H1 (cell line): ENCODE measurements around the gene UNK. TPM values are rescaled to one million over a fixed set of nuclear protein-coding genes. Genes with fewer than 3 reads are reported as not detected.

Experiments used
- CTCF ChIA-PET: fragments of 300-600 bp; sonication (Branson Sonifier 250); formaldehyde crosslinking; loops from one replicate; lab custom pipeline; 2021; ENCODE audit not compliant: partially characterized antibody; lab: Charles Lee
- POLR2A ChIA-PET: fragments of 300-600 bp; sonication (Branson Sonifier 250); formaldehyde crosslinking; loops from one replicate; lab custom pipeline; 2021; ENCODE audit warnings: inconsistent platforms; ENCODE audit not compliant: partially characterized antibody; lab: Charles Lee
- DNase-seq, 2 experiments: peaks; one replicate each; pipeline versions ENCODE4 v3.0.0 to v3.0.0-alpha.2; 2010 to 2022; ENCODE audit warnings: low spot score in 2 of 2, low read depth in 1 of 2, mixed read lengths in 1 of 2
- FAIRE-seq: peaks from 2 replicates; lab custom pipeline; 2011; peaks lifted over from hg19 to GRCh38; lab: Jason Lieb, UNC
- H2AFZ ChIP-seq: 2 replicates; pipeline ENCODE4 v1.8.1; 2012; ENCODE audit warnings: low read length, inconsistent platforms
- H2AK5ac ChIP-seq: 2 replicates; pipeline ENCODE4 v1.6.1; 2013; ENCODE audit warnings: low read depth, low read length
- H2BK120ac ChIP-seq: replicated peaks from 2 replicates; pipeline ENCODE3; 2013; ENCODE audit warnings: low read depth, low read length, inconsistent platforms
- H2BK12ac ChIP-seq: 2 replicates; pipeline ENCODE4 v1.6.1; 2013; ENCODE audit warnings: low read depth, low read length
- H2BK15ac ChIP-seq: 2 replicates; pipeline ENCODE4 v1.6.1; 2013; ENCODE audit warnings: low read length
- H2BK20ac ChIP-seq: 2 replicates; pipeline ENCODE4 v1.6.1; 2013; ENCODE audit warnings: low read length
- H2BK5ac ChIP-seq: 2 replicates; pipeline ENCODE4 v1.6.1; 2013; ENCODE audit warnings: low read depth, low read length
- H3K14ac ChIP-seq: 2 replicates; pipeline ENCODE4 v1.6.1; 2013; ENCODE audit warnings: inconsistent platforms; ENCODE audit not compliant: insufficient read length
- H3K18ac ChIP-seq: 2 replicates; pipeline ENCODE4 v1.6.1; 2013; ENCODE audit warnings: low read length; ENCODE audit errors: extremely low read depth
- H3K23ac ChIP-seq: 2 replicates; pipeline ENCODE4 v1.6.1; 2013; ENCODE audit warnings: inconsistent platforms; ENCODE audit not compliant: insufficient read length
- H3K23me2 ChIP-seq: 2 replicates; pipeline ENCODE4 v1.6.1; 2013; ENCODE audit warnings: low read depth, low read length
- H3K27ac ChIP-seq: 2 replicates; pipeline ENCODE4 v1.6.1; 2011; ENCODE audit warnings: low read depth, low read length, inconsistent platforms
- H3K27me3 ChIP-seq, 4 experiments: replicated peaks in 1 of 4; 1 replicate in 1 of 4; 2 replicates in 3 of 4; pipeline versions ENCODE4 v1.6.1 to v1.8.1; 2011 to 2013; ENCODE audit warnings: low read length in 3 of 4, mild to moderate bottlenecking in 3 of 4, inconsistent platforms in 2 of 4, mixed read lengths in 2 of 4, moderate library complexity in 1 of 4; ENCODE audit not compliant: control insufficient read depth in 3 of 4, insufficient read depth in 3 of 4; ENCODE audit errors: extremely low read depth in 1 of 4
- H3K36me3 ChIP-seq, 4 experiments: 2 replicates each; pipeline versions ENCODE4 v1.6.1 to v1.8.1; 2011 to 2013; ENCODE audit warnings: mild to moderate bottlenecking in 4 of 4, low read length in 3 of 4, moderate library complexity in 2 of 4, control low read depth in 1 of 4, inconsistent platforms in 1 of 4; ENCODE audit not compliant: insufficient read depth in 4 of 4, control insufficient read depth in 2 of 4
- H3K4ac ChIP-seq: replicated peaks from 2 replicates; pipeline ENCODE3; 2013; ENCODE audit warnings: low read length, low read depth, mixed read lengths, inconsistent platforms; ENCODE audit not compliant: insufficient read length
- H3K4me1 ChIP-seq, 4 experiments: replicated peaks in 1 of 4; 1 replicate in 1 of 4; 2 replicates in 3 of 4; pipeline versions ENCODE4 v1.6.1 to v1.8.1; 2011 to 2013; ENCODE audit warnings: low read length in 3 of 4, inconsistent platforms in 2 of 4, mixed read lengths in 1 of 4; ENCODE audit not compliant: insufficient read depth in 4 of 4, control insufficient read depth in 3 of 4
- H3K4me2 ChIP-seq, 2 experiments: 2 replicates each; pipeline versions ENCODE4 v1.6.1 to v1.8.1; 2011 to 2013; ENCODE audit warnings: low read depth in 2 of 2, low read length in 2 of 2, control low read depth in 1 of 2, inconsistent platforms in 1 of 2, mild to moderate bottlenecking in 1 of 2; ENCODE audit not compliant: insufficient read depth in 1 of 2
- H3K4me3 ChIP-seq, 4 experiments: fragments of 200-600, 300-600 bp in 1 of 4; sonication (generic), shearing (Covaris generic), sonication (Bioruptor Twin) in 1 of 4; 2 replicates each; pipeline versions ENCODE4 v1.5.1 to v1.8.1; 2011 to 2016; ENCODE audit warnings: low read length in 4 of 4, low read depth in 3 of 4, control low read depth in 2 of 4, inconsistent platforms in 2 of 4, mild to moderate bottlenecking in 2 of 4, mixed read lengths in 1 of 4, moderate library complexity in 1 of 4; ENCODE audit not compliant: insufficient read depth in 2 of 4; ENCODE audit errors: extremely low read depth in 1 of 4
- H3K56ac ChIP-seq: replicated peaks from 2 replicates; pipeline ENCODE3; 2013; ENCODE audit warnings: low read depth, mild to moderate bottlenecking, mixed read lengths, low read length, inconsistent platforms; ENCODE audit not compliant: insufficient read length
- H3K79me1 ChIP-seq: 2 replicates; pipeline ENCODE4 v1.6.1; 2013; ENCODE audit warnings: low read depth, low read length, control low read depth
- H3K79me2 ChIP-seq, 2 experiments: 2 replicates each; pipeline versions ENCODE4 v1.6.1 to v1.8.1; 2012 to 2013; ENCODE audit warnings: low read length in 2 of 2, mild to moderate bottlenecking in 2 of 2, inconsistent platforms in 1 of 2; ENCODE audit not compliant: insufficient read depth in 2 of 2, control insufficient read depth in 1 of 2
- H3K9ac ChIP-seq, 4 experiments: replicated peaks in 1 of 4; 1 replicate in 1 of 4; 2 replicates in 3 of 4; pipeline versions ENCODE4 v1.6.1 to v1.8.1; 2011 to 2013; ENCODE audit warnings: low read depth in 3 of 4, low read length in 3 of 4, control low read depth in 2 of 4, mild to moderate bottlenecking in 2 of 4, moderate library complexity in 2 of 4, inconsistent platforms in 1 of 4; ENCODE audit errors: extremely low read depth in 1 of 4
- H3K9me3 ChIP-seq, 2 experiments: 2 replicates each; pipeline versions ENCODE4 v1.6.1 to v1.8.1; 2012 to 2013; ENCODE audit warnings: mild to moderate bottlenecking in 2 of 2, moderate library complexity in 2 of 2, control low read depth in 1 of 2, inconsistent platforms in 1 of 2, low read depth in 1 of 2, low read length in 1 of 2, mixed read lengths in 1 of 2; ENCODE audit not compliant: insufficient read depth in 2 of 2
- H4K20me1 ChIP-seq, 2 experiments: replicated peaks in 1 of 2; 2 replicates each; pipeline versions ENCODE3 to v1.8.1; 2011 to 2013; ENCODE audit warnings: inconsistent platforms in 2 of 2, low read length in 2 of 2, mild to moderate bottlenecking in 1 of 2; ENCODE audit not compliant: insufficient read depth in 2 of 2, control insufficient read depth in 1 of 2
- H4K5ac ChIP-seq: 2 replicates; pipeline ENCODE4 v1.6.1; 2013; ENCODE audit warnings: low read length, low read depth, mixed read lengths, inconsistent platforms; ENCODE audit not compliant: insufficient read length
- H4K8ac ChIP-seq: 2 replicates; pipeline ENCODE4 v1.8.0; 2013; ENCODE audit warnings: mild to moderate bottlenecking, moderate library complexity, low read length, inconsistent platforms; ENCODE audit not compliant: insufficient read depth; ENCODE audit errors: extremely low read depth
- H4K91ac ChIP-seq: replicated peaks from 2 replicates; pipeline ENCODE3; 2013; ENCODE audit warnings: low read length, mixed read lengths, inconsistent platforms; ENCODE audit not compliant: insufficient read length
- RAD21 ChIP-seq, 2 experiments: IDR thresholded peaks in 1 of 2; conservative IDR thresholded peaks in 1 of 2; 2 replicates each; pipeline ENCODE4 v1.6.1; 2011; ENCODE audit warnings: low read depth in 2 of 2, low read length in 2 of 2, improper control_type of control experiment in 1 of 2, inconsistent platforms in 1 of 2, mild to moderate bottlenecking in 1 of 2, moderate library complexity in 1 of 2
- WGBS, 2 experiments: shearing (Covaris generic) in 1 of 2; methylation state at CpG; one replicate each; pipeline versions ENCODE4 v1.1.6 to v1.1.7; 2013 to 2015; ENCODE audit warnings: low lambda C conversion rate in 2 of 2, mixed read lengths in 2 of 2, inconsistent platforms in 1 of 2, low coverage in 1 of 2, missing lambda C conversion rate in 1 of 2; ENCODE audit not compliant: insufficient replicate concordance in 2 of 2, insufficient coverage in 1 of 2, insufficient read length in 1 of 2; ENCODE audit errors: extremely low coverage in 1 of 2, missing lambda C conversion rate in 1 of 2; 5-methylcytosine and 5-hydroxymethylcytosine counted together
- polyA plus RNA-seq, 7 experiments: library from polyadenylated mRNA; depleted of rRNA in 3 of 7; stranded (reverse) in 5 of 7; unstranded in 2 of 7; fragments of >200 nt in 5 of 7; fragments of 200-250 nt in 2 of 7; gene quantifications; 1 replicate in 5 of 7; 2 replicates in 1 of 7; 4 replicates in 1 of 7; pipeline versions ENCODE4 v1.2.1 to v1.2.3, GENCODE V29; 2011 to 2013; ENCODE audit warnings: missing spikeins in 2 of 7, mixed read lengths in 2 of 7
- total RNA-seq: library from RNA; stranded (reverse); fragmentation: NEBNext Ultra II Directional; extraction: Animal tissue kit (Norgen Biotek cat#: 25700); gene quantifications from 2 replicates; pipeline ENCODE4 v1.2.1, GENCODE V29; 2021

Gene UNK
- total and polyA plus RNA-seq, 2 of the 8 experiments (the other 6 are each of a cell fraction or from before 2014, with no cell fraction given) = 24.2 to 33.3 TPM

GRCh38 chr17:75873587-75874322 is 89.1 kb downstream of the UNK start:
- H3K36me3 ChIP-seq = no peaks in the 10 kb centered on the region
- no peak overlapping the region for H3K27ac ChIP-seq
- no peak overlapping the region for H4K91ac ChIP-seq
- H3K79me1 ChIP-seq = no peaks in the 10 kb centered on the region
- no peak overlapping the region for H2BK12ac ChIP-seq
- peaks cover 0 to 26% (median 13%) of the 10 kb centered on the region in 4 experiments; a peak in 6 of 7 replicates for H3K4me1 ChIP-seq
- DNase-seq = no peak
- no peak overlapping the region for H2BK120ac ChIP-seq
- H4K20me1 ChIP-seq = no peaks in the 10 kb centered on the region
- no peak overlapping the region for H3K4me3 ChIP-seq
- CTCF ChIA-PET = interaction anchor here (0.6 to 11.3 kb wide), 8 partner anchors 12 to 516 kb away, joined by 3 to 157 read pairs (median 4); partner anchors contain the start of genes CDK3, TRIM65 and WBP2
- H4K5ac ChIP-seq = no peak overlapping the region
- H4K8ac ChIP-seq = no peak overlapping the region
- H2AFZ ChIP-seq = no peak overlapping the region
- no peak overlapping the region for H3K18ac ChIP-seq
- TF ChIP-seq RAD21 (IDR thresholded peaks at IDR 0.05 in 1 of 2, conservative IDR thresholded peaks at IDR 0.05 in 1 of 2; ENCODE audit: low read depth in 2 of 2, low read length in 2 of 2) = no peak
- TF ChIP-seq, all 59 proteins: peak for 0
- Histone ChIP-seq H3K56ac (no peak overlapping the region), H3K23me2 (peaks cover 14% of the 10 kb centered on the region; the same call in 1 of the 2 replicates), H3K4me2 (no peak overlapping the region), H2BK5ac (no peak overlapping the region), H3K14ac (no peak overlapping the region), H2BK20ac (no peak overlapping the region), H2BK15ac (no peak overlapping the region), H3K23ac (no peak overlapping the region), H3K9me3 (no peaks in the 10 kb centered on the region), H2AK5ac (no peak overlapping the region), H3K4ac (no peak overlapping the region), H3K9ac (no peak overlapping the region), H3K27me3 (peaks cover 10 to 26% (median 20%) of the 10 kb centered on the region in 4 experiments; a peak in 6 of 7 replicates), H3K79me2 (no peaks in the 10 kb centered on the region)
- 87% methylated on average over 11 of the region's 11 CpGs; no CpG with 5 or more reads in 1 of the 2 experiments for WGBS, 2 experiments
- POLR2A ChIA-PET = interaction anchor here (1.0 to 12.1 kb wide), 6 partner anchors 12 to 98 kb away, joined by 3 to 143 read pairs (median 3); partner anchors contain the start of genes TRIM65 and WBP2
- no peak for FAIRE-seq
